GM21528 (cell line): ENCODE measurements around the gene PRRC2C.
"Not testable (repeated sequence)": the region's sequence is repeated elsewhere in the genome, so short reads cannot be mapped to it uniquely, and the experiment has no call there.

ENCODE experiments used
- ATAC-seq: cut with Tn5 transposase; IDR thresholded peaks from one replicate; pipeline ENCODE4 v1.9.1; 2021; ENCODE audit warnings: mild to moderate bottlenecking, moderate library complexity; ENCODE audit not compliant: unreplicated experiment, low FRiP score

PRRC2C gene

DNA sequence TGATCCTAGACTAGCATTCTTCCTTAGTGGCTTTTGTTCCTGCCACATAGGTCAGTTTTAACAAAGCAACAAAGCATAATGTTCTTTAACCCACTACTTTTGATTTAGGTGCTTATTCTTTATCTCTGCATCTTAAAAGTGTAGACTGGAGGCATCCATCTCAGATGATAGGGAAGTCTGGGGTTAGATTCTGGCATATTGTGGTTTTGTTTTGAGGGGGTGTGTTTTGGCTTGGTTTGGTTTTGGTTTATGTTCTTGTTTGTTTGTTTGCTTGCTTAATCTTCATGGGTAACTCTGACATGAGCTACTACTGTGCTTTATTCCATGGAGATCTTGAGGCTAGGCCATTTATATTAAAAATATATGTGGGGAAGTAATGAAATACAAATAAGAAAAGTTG, 96.4 kb downstream of the PRRC2C start:
- no peak for ATAC-seq

GRCh38 chr1:171582589-171582988, 97.3 kb downstream of the PRRC2C start:
- ATAC-seq = no peak

DNA sequence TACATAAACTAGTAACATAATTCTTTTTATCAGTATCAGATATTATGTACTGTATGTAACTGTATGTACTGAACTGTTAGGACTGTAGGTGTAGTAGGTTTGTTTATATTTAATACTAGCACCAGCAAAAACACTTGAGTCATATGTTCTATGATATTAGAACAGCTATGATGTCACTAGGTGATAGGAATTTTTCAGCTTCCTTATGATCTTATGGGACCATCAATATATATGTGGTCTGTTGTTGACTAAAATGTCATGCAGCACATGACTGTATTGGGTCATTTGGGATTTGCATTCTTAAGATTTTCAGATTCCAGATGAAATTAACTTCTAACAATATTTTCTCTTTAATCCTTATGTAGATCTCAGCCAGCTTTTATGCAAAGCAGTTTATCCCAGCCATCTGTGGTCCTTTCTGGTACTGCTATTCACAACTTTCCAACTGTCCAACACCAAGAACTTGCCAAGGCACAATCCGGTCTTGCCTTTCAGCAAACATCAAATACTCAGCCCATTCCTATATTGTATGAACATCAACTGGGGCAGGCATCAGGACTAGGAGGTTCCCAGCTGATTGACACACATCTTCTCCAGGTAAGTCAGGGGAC, 98.4 kb downstream of the PRRC2C start:
- no peak for ATAC-seq

- no peak for ATAC-seq
Measured at GRCh38 chr1:171585715-171586114, 100.4 kb downstream of the PRRC2C start.

DNA sequence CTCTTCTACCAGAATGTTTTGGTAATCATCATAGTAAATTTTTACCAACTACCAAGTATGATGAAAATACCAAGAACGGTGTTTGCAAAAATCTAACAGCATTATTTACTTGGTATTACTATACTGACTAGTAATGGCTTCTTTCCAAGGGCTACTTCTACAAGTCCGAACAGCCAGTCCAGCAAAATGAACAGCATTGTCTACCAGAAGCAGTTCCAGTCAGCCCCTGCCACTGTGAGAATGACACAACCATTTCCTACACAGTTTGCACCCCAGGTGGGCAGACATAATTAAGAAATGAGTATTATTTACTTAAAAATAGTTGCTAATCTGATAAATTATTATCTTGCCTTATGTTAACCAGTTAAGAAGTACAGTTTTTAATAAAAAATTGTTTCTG, 102.9 kb downstream of the PRRC2C start:
- ATAC-seq = no peak

- no peak for ATAC-seq
Measured at GRCh38 chr1:171590022-171590421, 104.7 kb downstream of the PRRC2C start.

DNA sequence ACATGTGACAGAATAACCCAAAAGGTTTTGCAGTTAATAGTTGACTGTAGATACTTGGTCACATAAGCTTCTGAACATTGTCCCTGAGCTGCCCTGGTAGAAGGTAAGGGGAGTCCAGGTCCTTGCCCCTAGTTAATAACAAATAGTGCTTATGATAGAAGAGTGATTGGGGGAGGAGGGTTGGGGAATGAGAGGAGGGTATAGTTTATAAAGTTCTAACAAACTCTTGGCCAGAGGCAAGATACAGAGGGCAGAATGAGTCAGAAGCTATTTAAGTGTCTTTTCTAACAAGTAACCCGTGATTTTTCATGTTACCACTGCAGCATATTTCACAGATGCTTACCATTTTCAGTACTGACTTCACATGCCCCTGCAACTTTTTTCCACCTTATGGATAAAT, 110.0 kb downstream of the PRRC2C start:
- no peak for ATAC-seq

GRCh38 chr1:171596119-171596518, 110.8 kb downstream of the PRRC2C start:
- ATAC-seq = no peak

DNA sequence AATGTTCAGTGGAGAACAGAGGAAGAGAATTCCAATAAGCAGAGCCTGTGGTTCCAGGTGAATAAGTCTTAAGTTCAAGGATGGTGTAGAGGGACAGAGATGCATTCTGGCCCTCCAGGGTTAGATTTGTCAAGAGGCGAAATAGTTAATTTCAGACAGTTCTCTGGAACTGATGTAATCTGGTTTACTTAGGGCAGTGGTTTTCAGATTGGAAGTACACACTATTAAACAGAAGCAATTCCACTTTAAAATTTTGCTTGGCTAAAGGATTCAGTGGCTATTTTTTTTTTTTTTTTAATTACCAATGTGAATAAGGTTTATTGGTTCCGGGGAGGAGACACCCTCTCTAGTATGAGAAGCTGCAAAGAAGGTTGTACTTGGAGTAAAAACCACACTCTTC, 111.4 kb downstream of the PRRC2C start:
- no peak for ATAC-seq

DNA sequence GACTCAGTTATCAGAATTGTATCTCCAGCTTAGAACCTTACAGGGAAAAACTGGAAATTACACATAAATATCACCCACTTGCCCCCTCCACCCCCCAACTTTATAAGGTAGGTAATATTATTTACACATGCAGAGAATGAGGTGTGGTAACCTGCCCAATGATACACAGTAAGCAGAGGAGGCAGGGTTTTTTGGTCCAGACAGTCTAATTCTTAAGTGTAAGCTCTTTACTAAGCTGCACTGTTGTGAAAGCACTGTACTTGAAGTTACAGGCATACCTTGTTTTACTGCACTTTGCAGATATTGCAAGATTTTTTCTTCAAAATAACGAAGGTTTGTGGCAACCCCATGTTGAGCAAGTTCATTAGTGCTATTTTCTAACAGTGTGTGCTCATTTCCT, 111.9 kb downstream of the PRRC2C start:
- ATAC-seq = no peak

DNA sequence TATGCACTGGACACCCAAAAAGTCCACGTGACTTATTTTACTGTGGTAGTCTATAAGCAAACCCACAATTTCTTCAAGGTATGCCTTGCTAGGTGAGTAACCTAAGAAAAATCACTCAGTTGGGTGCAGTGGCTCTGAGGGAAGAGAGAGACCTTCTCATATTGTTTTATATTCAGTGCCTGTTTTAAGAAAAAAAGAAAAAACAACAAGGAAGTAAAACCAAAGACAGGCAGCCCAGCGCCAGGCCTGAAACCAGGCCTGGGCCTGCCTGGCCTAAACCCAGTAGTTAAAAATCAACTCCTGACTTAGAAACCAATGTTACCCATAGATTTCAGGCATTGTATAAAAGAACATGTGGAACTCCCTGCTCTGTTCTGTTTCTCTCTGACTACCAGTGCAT, 115.0 kb downstream of the PRRC2C start:
- not testable (repeated sequence) for ATAC-seq

- ATAC-seq = no peak
Measured at GRCh38 chr1:171600862-171601261, 115.5 kb downstream of the PRRC2C start.

- ATAC-seq = not testable (repeated sequence)
Measured at GRCh38 chr1:171603042-171603441, 117.7 kb downstream of the PRRC2C start.

DNA sequence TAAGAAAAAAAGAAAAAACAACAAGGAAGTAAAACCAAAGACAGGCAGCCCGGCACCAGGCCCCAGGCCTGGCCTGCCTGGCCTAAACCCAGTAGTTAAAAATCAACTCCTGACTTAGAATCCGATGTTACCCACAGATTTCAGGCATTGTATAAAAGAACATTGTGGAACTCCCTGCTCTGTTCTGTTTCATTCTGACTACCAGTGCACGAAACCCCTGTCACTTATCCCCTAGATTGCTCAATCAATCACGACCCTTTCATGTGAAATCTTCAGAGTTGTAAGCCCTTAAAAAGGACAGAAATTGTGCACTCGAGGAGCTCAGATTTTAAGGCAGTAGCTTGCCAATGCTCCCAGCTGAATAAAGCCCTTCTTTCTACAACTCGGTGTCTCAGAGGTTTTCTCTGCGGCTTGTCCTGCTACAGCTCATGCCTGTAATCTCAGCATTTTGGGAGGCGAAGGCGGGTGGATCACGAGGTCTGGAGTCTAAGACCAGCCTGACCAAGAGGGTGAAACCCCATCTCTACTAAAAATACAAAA, 121.1 kb downstream of the PRRC2C start:
- no peak for ATAC-seq

- ATAC-seq = no peak
Measured at GRCh38 chr1:171610385-171610784, 125.1 kb downstream of the PRRC2C start.

GRCh38 chr1:171611306-171611705, 126.0 kb downstream of the PRRC2C start:
- no peak for ATAC-seq

DNA sequence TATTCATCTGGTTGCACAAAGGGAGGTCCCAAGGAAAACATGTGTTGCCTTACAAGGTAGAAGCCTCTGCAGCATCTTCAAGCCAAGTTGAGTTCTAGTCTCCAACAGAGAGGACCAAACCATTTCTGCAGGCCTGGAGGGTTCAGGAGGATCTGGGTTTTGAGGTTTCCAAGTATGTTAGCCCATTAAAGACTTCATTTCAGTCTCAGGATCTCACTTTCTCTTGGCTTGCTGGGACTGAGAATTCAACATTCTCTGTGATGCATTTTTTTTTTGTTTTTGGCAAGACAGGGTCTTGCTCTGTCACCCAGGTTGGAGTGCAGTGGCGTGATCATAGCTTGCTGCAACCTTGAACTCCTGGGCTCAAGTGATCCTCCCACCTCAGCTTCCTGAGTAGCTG, 128.0 kb downstream of the PRRC2C start:
- no peak for ATAC-seq

DNA sequence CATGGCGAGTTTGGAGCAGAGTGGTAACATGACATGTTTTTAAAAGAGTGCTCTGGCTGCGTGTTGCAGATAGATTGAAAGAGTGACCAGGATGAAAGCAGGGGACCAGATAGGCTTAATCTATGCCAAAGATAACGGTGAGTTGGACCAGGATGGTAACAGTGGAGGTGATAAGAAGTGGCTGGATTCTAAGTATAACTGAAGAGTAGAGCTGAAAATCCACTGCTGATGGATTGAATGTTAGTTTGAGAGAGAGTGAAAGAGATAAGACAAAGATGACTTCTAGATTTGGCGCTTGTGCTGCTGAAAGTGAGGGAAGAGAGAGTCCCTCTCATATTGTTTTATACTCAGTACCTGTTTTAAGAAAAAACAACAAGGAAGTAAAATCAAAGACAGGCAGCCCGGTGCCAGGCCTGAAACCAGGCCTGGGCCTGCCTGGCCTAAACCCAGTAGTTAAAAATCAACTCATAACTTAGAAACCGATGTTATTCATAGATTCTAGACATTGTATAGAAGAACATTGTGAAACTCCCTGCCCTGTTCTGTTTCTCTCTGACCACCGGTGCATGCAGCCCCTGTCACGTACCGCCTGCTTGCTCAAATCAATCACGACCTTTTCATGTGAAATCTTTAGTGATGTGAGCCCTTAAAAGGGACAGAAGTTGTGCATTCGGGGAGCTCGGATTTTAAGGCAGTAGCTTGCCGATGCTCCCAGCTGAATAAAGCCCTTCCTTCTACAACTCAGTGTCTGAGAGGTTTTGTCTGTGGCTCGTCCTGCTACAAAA, 130.0 kb downstream of the PRRC2C start:
- not testable (repeated sequence) for ATAC-seq

GRCh38 chr1:171616586-171616985, 131.3 kb downstream of the PRRC2C start:
- no peak for ATAC-seq

DNA sequence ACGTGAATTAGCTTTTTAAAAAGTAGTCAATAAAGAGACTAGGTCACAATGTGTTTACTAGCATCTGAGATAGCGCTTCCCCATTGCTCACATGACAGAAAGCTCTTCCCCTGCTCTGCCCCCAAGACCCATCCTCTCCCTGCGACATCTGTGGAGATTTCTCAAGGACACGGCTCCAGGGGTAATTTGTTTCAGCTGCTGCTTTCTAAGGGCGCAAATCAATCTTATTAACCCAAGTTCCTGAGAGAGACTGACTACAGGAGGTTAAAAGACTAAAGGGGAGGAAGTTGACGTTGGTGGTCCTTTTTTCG, 136.8 kb downstream of the PRRC2C start, which contains the start of gene MYOCOS:
Gene MYOCOS, plus strand, starts transcription at position 92 of the 311 bp plus-strand sequence. CDS start 1,641 bp downstream, outside the sequence.
- no peak for ATAC-seq

- ATAC-seq = no peak
Measured at GRCh38 chr1:171623651-171624331, 138.5 kb downstream of the PRRC2C start.
